ENCODE measurements around the gene SPOUT1. TPM values are rescaled to one million over a fixed set of nuclear protein-coding genes. Genes with fewer than 3 reads are reported as not detected.
"Not testable (repeated sequence)": the region's sequence is repeated elsewhere in the genome, so short reads cannot be mapped to it uniquely, and the experiment has no call there.

The SPOUT1 gene
- total RNA-seq, 1 donor from 2014 or later, result 55.7 TPM

DNA sequence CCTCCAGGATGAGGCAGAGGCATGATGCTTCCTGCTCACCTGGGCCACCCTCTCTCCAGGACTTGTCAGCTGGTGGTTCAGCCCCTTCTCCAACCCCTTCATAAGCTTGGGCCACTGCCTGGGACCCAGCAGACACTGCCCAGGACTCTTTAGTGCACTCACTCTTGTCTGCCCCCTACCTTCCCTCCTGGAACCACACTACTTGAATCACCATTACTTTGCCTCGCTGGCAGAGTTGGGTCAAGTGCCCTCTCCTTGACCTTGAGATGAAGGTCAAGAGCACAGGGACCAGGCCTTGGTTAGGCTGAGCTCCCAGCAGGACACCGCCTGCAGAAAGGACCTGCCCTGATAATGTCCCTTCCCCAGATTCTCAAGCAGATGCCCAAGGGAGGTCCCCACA, 19.8 kb downstream of the SPOUT1 start:
- DNase-seq (ENCODE audit: low spot score), result no peak

DNA sequence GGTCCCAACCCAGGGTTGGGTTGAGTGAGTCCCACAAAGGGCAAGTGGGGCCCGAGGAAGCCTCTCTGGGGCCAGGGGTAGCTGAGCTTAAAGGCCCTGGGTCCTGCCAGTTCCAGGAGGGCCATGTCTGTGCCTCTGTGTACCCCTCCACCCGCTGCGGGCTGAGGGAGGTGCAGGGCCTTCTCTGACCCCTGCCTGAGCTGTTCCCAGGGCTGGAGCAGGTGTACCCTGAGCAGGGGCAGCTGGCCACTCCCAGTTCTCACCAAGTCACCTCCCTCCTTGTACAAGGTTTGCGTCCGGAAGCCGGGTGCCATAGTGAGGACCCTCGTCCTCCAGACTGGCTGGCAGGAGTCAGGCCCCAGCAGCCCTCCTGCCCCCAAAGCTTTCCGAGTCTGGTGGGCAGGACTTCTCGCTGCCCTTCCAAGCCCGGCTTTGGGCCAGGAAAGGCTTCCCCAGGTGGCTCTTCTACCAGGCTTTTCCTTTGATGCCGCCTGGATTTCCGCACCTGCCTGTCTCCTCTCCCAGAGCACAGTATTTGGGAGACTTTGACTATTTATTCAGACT, 20.5 kb downstream of the SPOUT1 start:
- DNase-seq (ENCODE audit: low spot score), result no peak

DNA sequence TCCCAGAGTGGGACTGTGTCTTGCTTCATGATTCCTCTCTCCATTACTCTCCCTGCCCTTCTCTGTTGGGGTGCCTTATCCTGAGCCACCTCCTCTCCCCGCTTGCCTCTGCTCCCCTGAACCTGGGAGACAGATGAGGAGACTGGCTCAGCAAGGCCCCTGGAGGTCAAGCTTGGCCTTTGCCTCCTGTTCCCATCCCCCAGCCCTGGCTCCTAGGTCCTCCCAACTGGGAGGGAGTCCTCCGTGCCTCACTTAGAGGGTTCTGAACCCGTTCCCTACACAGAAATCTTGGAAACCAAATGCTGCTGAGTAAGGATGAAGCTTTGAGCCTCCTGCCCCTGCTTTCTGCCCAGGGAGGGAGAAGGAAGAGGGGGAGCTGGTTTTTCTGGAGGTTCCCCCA, 21.1 kb downstream of the SPOUT1 start:
- no peak for DNase-seq (ENCODE audit: low spot score)

DNA sequence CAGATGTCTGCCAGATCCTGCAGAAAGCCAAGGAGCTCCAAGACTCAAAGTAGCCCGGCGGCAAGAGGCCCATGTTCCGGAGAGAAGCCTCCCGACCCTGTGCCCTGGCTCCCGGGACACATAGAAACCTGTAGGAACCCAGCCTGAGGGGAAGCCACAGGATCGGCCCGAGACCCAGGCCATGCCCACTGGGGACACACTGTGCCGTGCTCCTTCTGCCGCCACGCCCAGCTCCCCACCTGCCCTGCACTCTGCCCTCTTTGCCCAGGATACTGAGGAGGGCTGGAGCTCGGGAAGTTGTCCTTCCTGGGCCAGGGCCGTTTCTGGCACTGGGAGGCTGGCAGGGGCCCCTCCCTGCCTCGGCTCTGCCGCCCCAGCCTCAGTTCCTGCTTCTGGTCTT, 21.8 kb downstream of the SPOUT1 start:
- DNase-seq (ENCODE audit: low spot score), result no peak

DNA sequence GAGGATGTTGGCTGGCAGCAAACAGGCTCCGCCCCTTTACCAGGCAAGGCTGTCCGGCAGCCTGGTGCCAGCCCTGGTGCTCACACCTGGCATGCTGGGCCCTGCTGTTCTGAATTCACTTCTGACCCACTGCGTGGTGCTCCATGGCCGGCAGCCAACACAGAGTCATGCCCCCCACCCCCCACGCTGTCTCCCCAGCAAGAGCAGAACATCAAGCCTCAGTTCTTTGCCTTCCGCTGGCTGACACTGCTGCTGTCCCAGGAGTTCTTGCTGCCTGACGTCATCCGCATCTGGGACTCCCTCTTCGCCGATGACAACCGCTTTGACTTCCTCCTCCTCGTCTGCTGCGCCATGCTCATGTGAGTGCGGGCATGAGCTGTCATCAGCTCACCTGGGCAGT, 23.9 kb downstream of the SPOUT1 start:
- no peak for DNase-seq (ENCODE audit: low spot score)

DNA sequence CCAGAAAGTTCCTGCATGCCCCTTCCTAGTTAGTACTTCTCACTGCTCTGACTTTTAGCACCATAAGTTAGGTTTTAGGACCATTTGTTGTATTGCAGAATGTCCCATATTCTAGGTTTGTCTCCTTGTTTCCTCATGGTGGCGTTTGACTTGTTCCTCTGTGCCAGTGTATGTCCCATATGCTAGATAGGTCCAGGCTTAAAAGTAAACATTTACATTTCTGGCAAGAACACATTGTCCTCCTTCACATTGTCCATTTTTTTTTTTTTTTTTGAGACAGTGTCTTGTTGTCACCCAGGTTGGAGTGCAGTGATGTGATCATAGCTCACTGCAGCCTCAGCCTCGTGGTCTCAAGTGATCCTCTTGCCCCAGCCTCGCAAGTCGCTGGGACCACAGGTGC, 27.1 kb downstream of the SPOUT1 start:
- DNase-seq (ENCODE audit: low spot score), result no peak

DNA sequence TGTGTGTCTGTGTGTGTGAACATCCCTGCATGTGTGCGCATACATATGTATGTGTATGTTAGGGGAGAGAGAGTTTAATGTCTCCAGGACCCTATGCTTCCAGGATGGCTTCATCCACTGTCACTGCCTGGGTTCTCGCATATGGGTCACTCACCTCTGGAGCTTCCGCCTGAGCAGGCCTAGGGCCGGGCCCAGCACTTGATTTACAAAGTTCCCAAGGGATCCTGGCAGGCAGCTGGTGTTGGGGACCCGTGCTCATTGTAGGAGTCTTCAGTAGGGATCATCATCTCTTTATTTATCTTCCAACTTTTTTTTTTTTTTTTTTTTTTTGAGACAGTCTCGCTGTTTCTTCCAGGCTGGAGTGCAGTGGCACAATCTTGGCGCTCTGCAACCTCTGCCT, 29.5 kb downstream of the SPOUT1 start:
- no peak for DNase-seq (ENCODE audit: low spot score)

DNA sequence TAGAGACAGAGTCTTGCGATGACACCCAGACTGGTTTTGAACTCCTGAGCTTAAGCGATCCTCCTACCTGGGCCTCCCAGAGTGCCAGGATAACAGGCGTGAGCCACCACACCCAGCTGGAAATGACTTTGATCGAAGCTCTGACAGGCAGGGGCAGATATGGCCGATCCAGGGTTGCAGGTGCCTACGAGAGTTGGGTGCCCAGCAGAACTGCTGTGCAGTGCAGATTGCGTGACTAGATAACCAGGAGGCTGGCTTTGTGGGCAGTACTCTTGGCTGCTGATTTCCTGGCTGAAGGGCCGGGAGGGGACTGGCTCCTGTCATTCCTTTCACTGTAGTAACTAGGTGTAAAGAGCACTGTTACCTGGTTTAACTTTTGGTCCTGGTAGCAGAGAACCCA, 30.7 kb downstream of the SPOUT1 start:
- no peak for DNase-seq (ENCODE audit: low spot score)

DNA sequence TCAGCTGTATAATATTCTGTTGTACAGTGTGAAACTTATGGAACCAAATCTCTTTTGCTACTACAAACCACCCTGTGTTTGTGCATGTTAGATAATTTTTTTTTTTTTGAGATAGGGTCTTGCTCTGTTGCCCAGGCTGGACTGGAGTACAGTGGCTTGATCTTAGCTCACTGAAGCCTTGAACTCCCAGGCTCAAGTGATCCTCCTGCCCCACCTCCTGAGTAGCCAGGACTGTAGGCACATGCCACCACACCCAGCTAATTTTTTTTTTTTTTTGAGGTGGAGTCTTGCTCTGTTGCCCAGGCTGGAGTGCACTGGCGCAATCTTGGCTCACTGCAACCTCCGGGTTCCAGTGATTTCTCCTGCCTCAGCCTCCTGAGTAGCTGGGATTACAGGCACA, 34.6 kb downstream of the SPOUT1 start:
- not testable (repeated sequence) for DNase-seq (ENCODE audit: low spot score)

DNA sequence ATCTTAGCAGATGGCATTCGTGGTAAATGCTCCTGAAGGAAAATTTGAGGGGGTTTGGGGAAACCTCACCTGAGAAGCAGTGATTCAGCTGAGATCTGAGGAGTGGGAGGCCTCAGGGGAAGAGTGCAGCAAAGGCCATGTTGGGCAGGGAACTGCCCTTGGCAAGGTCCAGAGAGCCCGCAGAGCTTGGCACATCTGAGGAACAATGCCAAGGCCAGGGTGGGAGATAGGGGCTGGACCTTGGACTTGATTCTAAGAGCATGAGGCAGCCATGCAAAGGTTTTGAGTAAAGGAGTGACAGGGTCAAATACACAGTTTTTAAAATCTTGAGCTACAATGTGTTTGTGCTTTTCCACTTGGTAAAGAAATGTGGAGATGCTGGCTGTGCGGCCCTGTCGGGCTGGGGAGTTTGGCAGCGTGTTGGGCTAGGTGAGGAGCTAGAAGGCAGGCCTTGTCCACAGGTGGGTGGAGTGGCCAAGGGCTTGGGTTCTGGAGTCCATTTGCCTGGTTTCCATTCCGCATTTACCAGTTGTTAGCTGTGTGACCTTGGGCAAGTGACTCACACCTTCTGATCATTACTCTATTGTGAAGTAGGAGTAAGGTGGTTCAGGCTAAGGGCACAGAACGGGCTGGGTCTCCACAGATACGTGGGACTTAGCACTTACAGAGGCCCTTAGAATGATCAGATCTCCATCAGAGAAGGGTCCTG, 36.5 kb downstream of the SPOUT1 start:
- no peak for DNase-seq (ENCODE audit: low spot score)

DNA sequence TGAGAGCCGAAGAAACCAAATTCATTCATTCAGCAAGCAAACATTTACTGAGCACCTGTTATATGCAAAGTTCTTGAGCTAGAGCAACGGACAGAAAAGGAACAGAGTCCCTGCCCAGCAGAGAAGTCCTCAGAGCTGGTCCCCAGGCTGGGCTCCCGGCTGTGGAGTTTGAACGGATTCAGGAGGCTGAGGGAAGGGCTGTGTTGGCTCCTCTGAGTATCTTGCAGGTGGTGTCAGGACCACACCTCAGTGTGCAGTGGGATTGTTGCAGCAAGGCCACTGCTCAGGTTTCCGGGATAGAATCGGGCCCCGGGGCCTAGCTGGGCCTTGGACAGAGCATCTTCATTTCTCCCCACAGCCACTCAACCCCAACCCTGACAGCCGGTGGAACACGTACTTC, 37.5 kb downstream of the SPOUT1 start:
- DNase-seq (ENCODE audit: low spot score), result no peak

DNA sequence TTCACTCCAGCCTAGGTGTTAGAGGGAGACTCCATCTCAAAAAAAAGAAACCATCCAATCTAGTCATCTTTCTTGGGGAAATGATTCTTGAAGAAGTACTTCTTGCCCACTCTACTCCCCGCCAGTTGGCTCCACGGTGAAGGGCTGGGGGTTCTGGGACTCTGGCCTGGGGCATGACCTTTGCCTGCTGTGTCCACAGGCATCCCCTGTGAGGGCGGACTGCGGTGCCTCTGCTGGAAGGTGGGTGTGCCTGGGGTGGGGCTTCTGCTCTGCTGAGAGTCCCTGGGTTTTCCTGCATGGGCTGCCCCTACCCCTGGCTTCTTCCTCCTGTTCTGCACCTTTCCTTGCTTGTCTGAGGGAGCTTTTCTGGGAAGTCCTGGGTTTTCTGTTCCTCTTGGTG, 39.1 kb downstream of the SPOUT1 start:
- no peak for DNase-seq (ENCODE audit: low spot score)

DNA sequence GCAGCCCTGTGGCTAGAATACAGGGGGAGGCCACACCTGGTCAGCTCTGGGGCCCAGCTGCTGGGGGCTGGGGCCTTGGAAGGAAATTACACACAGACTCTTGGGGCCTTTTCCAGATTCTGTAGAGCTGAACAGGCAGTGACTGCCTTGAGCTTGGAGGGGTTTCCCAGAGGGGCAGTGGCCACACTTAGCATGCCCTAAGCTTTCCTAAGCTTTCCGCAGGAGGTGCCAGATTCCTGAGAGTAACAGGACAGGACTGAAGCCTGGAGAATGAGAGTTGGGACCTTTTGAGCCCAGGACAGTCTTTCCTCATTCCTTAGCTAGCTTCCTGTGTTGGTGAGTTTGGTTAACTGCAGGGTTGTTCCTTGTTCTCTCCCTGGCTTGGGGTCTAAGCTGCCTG, 41.1 kb downstream of the SPOUT1 start:
- no peak for DNase-seq (ENCODE audit: low spot score)

DNA sequence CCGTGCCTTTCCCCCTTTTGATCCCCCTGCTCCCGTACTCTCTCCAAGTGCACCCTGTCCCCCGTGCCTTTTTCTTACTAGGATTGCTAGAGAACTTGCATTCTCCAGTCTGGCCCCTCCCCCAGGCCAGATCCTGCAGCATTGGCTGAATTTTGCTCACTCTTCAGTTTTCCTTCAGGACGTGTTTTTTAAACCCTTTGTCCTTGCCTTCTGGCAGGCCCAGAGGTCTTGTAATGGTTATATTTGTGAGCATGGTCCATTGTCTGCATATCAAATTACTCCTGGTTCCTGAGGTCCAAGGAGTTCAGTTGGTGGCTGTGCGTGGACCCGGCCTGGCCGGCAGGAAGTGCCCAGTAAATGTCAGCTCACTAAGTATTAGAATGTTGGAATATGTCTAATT, 41.9 kb downstream of the SPOUT1 start:
- DNase-seq (ENCODE audit: low spot score), result no peak

DNA sequence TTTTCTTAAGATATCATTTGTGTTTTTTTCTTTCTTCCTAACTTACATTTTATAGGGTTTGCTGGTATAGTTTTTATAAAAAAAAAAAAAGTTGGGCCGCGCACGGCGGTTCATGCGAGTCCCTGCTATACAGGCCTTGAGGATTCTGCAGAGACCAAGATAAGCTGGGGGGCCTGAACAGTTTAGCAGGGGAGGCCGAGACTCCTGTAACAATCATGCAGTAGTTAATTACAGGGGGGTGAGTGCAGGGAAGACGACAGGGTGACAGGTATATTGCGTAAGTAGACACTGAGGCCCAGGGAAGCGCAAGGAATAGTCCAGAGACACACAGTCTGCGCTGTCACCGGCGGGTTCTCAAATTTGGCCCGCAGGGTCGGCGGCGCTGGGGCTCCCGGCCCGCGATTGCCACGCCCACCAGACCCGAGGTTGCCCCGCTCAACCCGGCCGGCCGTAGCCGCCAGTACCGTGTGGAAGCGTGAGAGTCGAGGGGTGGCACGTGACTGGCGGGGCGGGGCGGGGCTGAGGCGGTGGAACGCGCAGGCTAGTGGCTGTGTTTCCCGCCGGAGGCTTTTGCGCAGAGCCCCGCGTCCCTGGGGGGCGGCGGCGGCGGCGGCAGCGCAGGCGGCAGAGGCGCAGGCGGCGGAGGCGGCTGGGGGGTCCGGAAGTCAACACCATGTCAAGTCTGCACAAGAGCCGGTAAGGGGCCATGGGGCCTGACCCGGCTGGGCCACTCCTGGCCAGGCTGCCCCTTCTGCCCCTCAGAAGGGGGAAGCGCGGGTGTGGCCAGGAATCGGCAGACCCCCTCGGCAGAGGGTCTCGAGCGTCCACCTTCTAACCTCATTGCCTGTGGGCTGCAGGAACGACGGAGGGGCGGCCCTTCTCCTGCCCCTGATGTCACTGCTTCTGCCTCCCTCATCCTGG, 42.7 kb downstream of the SPOUT1 start, which contains the start of gene TBC1D13:
TSS of gene TBC1D13 (plus strand) at position 573 of the 921 bp plus-strand sequence. CDS start at position 674, 101 bp downstream.
- DNase-seq (ENCODE audit: low spot score), result peak; percentile 93

DNA sequence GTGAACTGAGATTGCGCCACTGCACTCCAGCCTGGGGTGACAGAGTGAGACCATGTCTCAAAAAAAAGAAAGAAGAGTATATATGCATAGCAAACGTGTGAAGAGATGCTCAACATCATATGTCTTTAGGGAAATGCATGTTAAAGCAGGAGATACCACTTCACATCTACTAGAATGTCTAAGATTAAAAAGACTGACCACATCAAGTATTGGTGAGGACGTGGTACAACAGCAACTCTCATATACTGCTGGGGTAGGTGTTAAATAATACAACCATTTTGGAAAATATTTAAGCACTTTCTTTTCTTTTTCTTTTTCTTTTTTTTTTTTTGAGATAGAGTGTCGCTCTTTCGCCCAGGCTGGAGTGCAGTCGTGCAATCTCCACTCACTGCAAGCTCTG, 44.2 kb downstream of the SPOUT1 start:
- DNase-seq (ENCODE audit: low spot score), result no peak

DNA sequence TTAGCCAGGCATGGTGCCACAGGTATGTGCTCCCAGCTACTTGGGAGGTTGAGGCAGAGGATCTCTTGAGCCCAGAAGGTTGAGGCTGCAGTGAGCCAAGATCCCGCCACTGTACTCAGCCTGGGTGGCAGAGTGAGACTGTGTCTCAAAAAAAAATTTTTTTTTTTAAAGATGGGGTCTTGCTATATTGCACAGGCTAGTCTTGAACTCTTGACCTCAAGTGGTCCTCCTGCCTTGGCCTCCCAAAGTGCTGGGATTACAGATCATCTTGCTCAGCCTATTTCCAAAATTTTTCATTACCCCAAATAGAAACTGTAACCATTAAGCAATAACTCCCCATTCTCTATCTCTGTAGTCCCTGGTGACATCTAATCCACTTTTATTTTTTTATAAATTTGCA, 46.9 kb downstream of the SPOUT1 start:
- DNase-seq (ENCODE audit: low spot score), result no peak

DNA sequence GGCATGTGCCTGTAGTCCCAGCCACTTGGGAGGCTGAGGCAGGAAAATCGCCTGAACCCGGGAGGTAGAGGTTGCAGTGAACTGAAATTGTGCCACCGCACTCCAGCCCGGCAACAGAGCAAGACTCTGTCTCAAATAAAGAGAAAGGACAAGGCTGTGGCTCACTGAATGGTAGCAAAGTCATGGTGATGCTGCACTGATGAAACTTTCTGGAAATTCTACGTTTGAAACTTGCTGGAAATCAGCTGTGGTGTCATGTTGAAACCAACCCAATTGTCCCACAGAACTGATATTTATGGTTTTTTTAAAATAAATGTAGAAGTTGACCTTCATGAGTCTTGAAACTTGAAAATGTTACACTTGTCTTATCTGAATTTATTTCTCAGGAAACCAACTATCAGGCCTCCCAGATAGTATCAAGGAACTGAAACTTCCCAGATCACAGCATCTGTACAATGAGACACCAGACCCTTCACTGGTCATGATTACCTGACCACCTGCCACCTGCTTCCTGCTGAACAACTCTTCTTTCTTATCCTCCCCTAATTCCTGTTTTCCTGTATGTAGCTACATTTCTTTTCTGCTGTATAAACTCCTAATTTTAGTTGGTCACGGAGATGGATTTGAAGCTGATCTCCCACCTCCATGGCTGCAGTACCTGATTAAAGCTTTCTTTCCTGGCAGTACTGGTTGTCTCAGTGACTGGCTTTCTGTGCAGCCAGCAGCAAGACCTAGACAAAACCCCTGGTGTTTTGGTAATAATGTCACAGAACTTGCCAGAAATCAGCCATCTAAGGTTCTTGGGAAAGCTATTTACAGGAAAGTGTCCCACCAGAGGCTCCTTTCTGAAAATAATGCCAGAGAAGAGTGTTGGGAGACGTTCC, 48.2 kb downstream of the SPOUT1 start:
- no peak for DNase-seq (ENCODE audit: low spot score)

DNA sequence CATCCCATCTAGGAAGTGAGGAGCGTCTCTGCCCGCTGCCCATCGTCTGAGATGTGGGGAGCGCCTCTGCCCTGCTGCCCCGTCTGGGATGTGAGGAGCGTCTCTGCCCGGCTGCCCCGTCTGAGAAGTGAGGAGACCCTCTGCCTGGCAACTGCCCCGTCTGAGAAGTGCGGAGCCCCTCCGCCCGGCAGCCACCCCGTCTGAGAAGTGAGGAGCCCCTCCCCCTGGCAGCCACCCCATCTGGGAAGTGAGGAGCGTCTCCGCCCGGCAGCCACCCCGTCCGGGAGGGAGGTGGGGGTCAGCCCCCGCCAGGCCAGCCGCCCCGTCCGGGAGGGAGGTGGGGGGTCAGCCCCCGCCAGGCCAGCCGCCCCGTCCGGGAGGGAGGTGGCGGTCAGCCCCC, 49.5 kb downstream of the SPOUT1 start:
- not testable (repeated sequence) for DNase-seq (ENCODE audit: low spot score)

DNA sequence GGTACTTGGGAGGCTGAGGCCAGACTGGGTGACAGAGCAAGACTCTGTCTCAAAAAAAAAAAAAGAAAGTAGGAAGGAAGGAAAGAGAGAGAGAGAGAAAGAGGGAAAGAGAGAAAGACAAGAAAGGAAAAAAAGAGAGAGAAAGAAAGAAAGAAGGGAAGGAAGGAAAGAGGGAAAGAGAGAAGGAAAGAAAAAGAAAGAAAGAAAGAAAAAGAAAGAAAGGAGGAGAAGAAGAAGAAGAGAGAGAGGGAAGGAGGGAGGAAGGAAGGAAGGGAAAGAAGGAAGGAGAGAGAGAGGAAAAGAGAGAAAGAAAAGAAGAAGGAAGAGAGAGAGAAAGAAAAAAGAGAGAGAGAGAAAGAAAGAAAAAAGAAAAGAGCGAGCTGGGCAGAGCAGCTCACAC, 54.8 kb downstream of the SPOUT1 start:
- no peak for DNase-seq (ENCODE audit: low spot score)

DNA sequence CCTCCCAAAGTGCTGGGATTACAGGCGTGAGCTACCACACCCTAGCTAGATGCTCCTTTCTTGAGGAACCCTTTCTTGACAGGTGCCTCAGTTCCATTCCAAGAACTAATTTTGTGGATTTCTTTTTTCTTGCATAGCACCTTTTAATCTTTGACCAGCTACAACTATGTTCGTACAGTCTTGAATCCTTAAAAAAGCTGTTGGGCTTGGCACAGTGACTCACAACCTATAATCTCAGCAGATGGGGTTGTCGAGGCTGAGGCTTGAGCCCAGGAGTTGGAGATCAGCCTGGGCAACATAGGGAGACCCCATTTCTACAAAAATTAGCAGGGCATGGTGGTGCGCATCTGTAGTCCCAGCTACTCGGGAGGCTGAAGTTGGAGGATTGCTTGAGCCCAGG, 56.5 kb downstream of the SPOUT1 start:
- no peak for DNase-seq (ENCODE audit: low spot score)

Data from ureter (tissue), 1 donor.